Effector CD4-positive, alpha-beta T cell (primary cell): Measurements from ENCODE around the gene ACSS1.
A peak's percentile ranks its signal among the peaks of the same experiment; 100 is the strongest.

Experiments used
- DNase-seq: peaks from one replicate; pipeline ENCODE4 v3.0.0-alpha.2; 2020
- total RNA-seq: gene quantifications from one replicate; lab custom pipeline; 2026; lab: John Stamatoyannopoulos, UW

ACSS1 gene
- total RNA-seq = 67.5 reads per million, percentile 75 among the genes with 10 or more reads in this experiment

- peak; percentile 64 for DNase-seq
These were observed at the start of gene ACSS1 for GRCh38 chr20:25058051-25058846. Gene ACSS1 (minus strand): TSS chr20:25058139. CDS start chr20:25058102, 37 bp downstream.

- no peak for DNase-seq
These were observed 45.6 kb upstream of the ACSS1 start for GRCh38 chr20:25103526-25103925.

GRCh38 chr20:25100914-25101313 is 43.0 kb upstream of the ACSS1 start:
- DNase-seq = no peak

GRCh38 chr20:25099601-25100140 is 41.7 kb upstream of the ACSS1 start:
- DNase-seq = no peak

GRCh38 chr20:25097498-25097897 is 39.6 kb upstream of the ACSS1 start:
- DNase-seq = no peak

- DNase-seq = peak; percentile 55
These were observed 32.8 kb upstream of the ACSS1 start for GRCh38 chr20:25090492-25091429.

- no peak for DNase-seq
These were observed 31.7 kb upstream of the ACSS1 start for GRCh38 chr20:25089662-25090061.

- DNase-seq = no peak
These were observed 31.2 kb upstream of the ACSS1 start for GRCh38 chr20:25089096-25089495.

- no peak for DNase-seq
These were observed 30.3 kb upstream of the ACSS1 start for GRCh38 chr20:25088267-25088666.

GRCh38 chr20:25087186-25087929 is 29.4 kb upstream of the ACSS1 start:
- no peak for DNase-seq

- no peak for DNase-seq
These were observed 28.0 kb upstream of the ACSS1 start for GRCh38 chr20:25085756-25086495.

GRCh38 chr20:25084626-25085187 is 26.8 kb upstream of the ACSS1 start:
- DNase-seq = no peak

GRCh38 chr20:25083773-25084625 is 26.1 kb upstream of the ACSS1 start:
- no peak for DNase-seq

- DNase-seq = no peak
These were observed 25.3 kb upstream of the ACSS1 start for GRCh38 chr20:25083141-25083772.

- DNase-seq = no peak
These were observed 24.5 kb upstream of the ACSS1 start for GRCh38 chr20:25082498-25082873.

- DNase-seq = no peak
These were observed 24.0 kb upstream of the ACSS1 start, which contains the start of gene VSX1 for GRCh38 chr20:25081730-25082497. Gene VSX1 (minus strand): TSS chr20:25082141. CDS start chr20:25082096, 45 bp downstream.

- peak; percentile 18 for DNase-seq
These were observed 23.3 kb upstream of the ACSS1 start for GRCh38 chr20:25081065-25081729.

GRCh38 chr20:25079171-25079570 is 21.2 kb upstream of the ACSS1 start:
- no peak for DNase-seq
